Keratinocyte (primary cell): ENCODE results near the gene CLDN20. TPM values are rescaled to one million over a fixed set of nuclear protein-coding genes. Genes with fewer than 3 reads are reported as not detected.

Experiments
- DNase-seq: peaks from one replicate; pipeline ENCODE4 v3.0.0-alpha.2; 2011; ENCODE audit warnings: low read depth, missing footprints, low spot score
- FAIRE-seq: peaks from 2 replicates; lab custom pipeline; 2011; peaks lifted over from hg19 to GRCh38; lab: Jason Lieb, UNC
- H2AFZ ChIP-seq: 2 replicates; pipeline ENCODE4 v1.6.0; 2012; ENCODE audit warnings: low read length, control low read depth, inconsistent platforms; ENCODE audit not compliant: control insufficient read depth
- H3K27ac ChIP-seq: 2 replicates; pipeline ENCODE4 v1.5.1; 2011; ENCODE audit warnings: low read length; ENCODE audit not compliant: control insufficient read depth, insufficient read depth
- H3K27me3 ChIP-seq: 3 replicates; pipeline ENCODE4 v1.6.0; 2011; ENCODE audit warnings: low read length; ENCODE audit not compliant: control insufficient read depth, insufficient read depth; ENCODE audit errors: extremely low read depth
- H3K36me3 ChIP-seq, 2 experiments: 2 replicates in 1 of 2; 3 replicates in 1 of 2; pipeline ENCODE4 v1.5.1; 2011; ENCODE audit warnings: low read length in 2 of 2, mild to moderate bottlenecking in 1 of 2; ENCODE audit not compliant: control insufficient read depth in 2 of 2, insufficient read depth in 2 of 2; ENCODE audit errors: extremely low read depth in 1 of 2
- H3K4me1 ChIP-seq: 3 replicates; pipeline ENCODE4 v1.5.1; 2011; ENCODE audit warnings: low read length; ENCODE audit not compliant: control insufficient read depth, insufficient read depth; ENCODE audit errors: extremely low read depth
- H3K4me2 ChIP-seq: 3 replicates; pipeline ENCODE4 v1.6.0; 2011; ENCODE audit warnings: low read depth, low read length; ENCODE audit not compliant: control insufficient read depth, insufficient read depth; ENCODE audit errors: extremely low read depth
- H3K4me3 ChIP-seq, 3 experiments: fragments of 200-600 bp in 1 of 3; sonication (generic) in 1 of 3; 2 replicates in 2 of 3; 3 replicates in 1 of 3; pipeline ENCODE4 v1.5.1; 2011 to 2016; ENCODE audit warnings: low read length in 3 of 3, mild to moderate bottlenecking in 3 of 3, control low read depth in 2 of 3, inconsistent platforms in 1 of 3, low read depth in 1 of 3, mixed read lengths in 1 of 3, mixed run types in 1 of 3, moderate library complexity in 1 of 3; ENCODE audit not compliant: control insufficient read depth in 2 of 3, insufficient read depth in 2 of 3; ENCODE audit errors: extremely low read depth in 1 of 3
- H3K79me2 ChIP-seq: 2 replicates; pipeline ENCODE4 v1.6.0; 2012; ENCODE audit warnings: low read length; ENCODE audit not compliant: control insufficient read depth, insufficient read depth
- H3K9ac ChIP-seq: 3 replicates; pipeline ENCODE4 v1.6.0; 2011; ENCODE audit warnings: low read length; ENCODE audit not compliant: control insufficient read depth, insufficient read depth; ENCODE audit errors: extremely low read depth
- H3K9me1 ChIP-seq: 3 replicates; pipeline ENCODE4 v1.6.0; 2011; ENCODE audit warnings: low read length; ENCODE audit not compliant: control insufficient read depth, insufficient read depth; ENCODE audit errors: extremely low read depth
- H3K9me3 ChIP-seq: 2 replicates; pipeline ENCODE4 v1.5.1; 2012; ENCODE audit warnings: low read depth, low read length; ENCODE audit not compliant: control insufficient read depth
- H4K20me1 ChIP-seq: 3 replicates; pipeline ENCODE4 v1.6.0; 2011; ENCODE audit warnings: low read length; ENCODE audit not compliant: control insufficient read depth, insufficient read depth; ENCODE audit errors: extremely low read depth
- EZH2 ChIP-seq: IDR thresholded peaks from one replicate; pipeline ENCODE4 v1.6.1; 2012; ENCODE audit warnings: inconsistent platforms, mild to moderate bottlenecking, low read length, moderate library complexity
- dilution Hi-C: fragments of 300-500 bp; cut with MboI; formaldehyde crosslinking; loops from one replicate; pipeline ENCODE4 v1.7.0; 2020; ENCODE audit warnings: low sequenced_read_pairs; ENCODE audit not compliant: extremely low pct_ligation_motif_present
- polyA plus RNA-seq, 5 experiments: library from polyadenylated mRNA; depleted of rRNA in 3 of 5; stranded (reverse) in 3 of 5; stranded (forward) in 1 of 5; unstranded in 1 of 5; fragments of >200 nt; gene quantifications; 1 replicate in 1 of 5; 2 replicates in 3 of 5; 3 replicates in 1 of 5; pipeline versions ENCODE4 v1.2.1 to v1.2.3, GENCODE V29; 2011 to 2012; ENCODE audit warnings: missing spikeins in 2 of 5, low read depth in 1 of 5, low replicate concordance in 1 of 5
- TF ChIP-seq, protein P1 (sequence below), 3 experiments: IDR thresholded peaks in 1 of 3; conservative IDR thresholded peaks in 1 of 3; optimal IDR thresholded peaks in 1 of 3; 2 replicates in 2 of 3; 3 replicates in 1 of 3; pipeline versions ENCODE3 to v1.5.1; 2011; ENCODE audit warnings: low read length in 3 of 3, mild to moderate bottlenecking in 3 of 3, moderate library complexity in 2 of 3, control low read depth in 1 of 3, inconsistent platforms in 1 of 3; ENCODE audit not compliant: insufficient read depth in 2 of 3; ENCODE audit errors: extremely low read depth in 1 of 3

Gene CLDN20
- polyA plus RNA-seq, 1 donor (not counting 4 experiments of a cell fraction or from before 2014, with no cell fraction given): 0.09 TPM

DNA sequence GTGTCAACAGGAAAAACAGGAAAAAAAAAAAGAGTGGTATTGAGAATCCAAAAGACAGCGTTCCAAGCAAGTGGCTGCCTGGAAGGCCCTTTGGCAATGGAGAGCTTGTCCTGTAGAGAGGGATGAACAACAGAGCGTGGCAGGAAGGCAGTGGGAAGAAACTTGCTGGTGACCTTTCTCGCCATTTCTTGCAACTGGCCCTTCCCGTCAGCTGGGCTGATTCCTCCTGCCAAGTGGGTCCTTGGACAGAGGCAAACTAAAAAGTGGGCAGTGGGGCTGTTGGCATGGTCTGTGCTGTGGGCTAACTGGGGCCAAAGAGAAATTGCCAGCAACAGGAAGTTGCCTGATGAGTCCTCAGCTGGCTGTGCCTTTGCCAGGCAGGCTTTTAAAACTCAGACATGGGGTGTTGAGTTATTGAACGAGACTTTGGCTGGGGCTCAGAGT, 43.9 kb upstream of the CLDN20 start:
- H3K4me1 ChIP-seq: peaks cover 24% of the 10 kb centered on the region
- H3K4me2 ChIP-seq: no peak overlapping the region
- H2AFZ ChIP-seq: no peak overlapping the region
- no peak overlapping the region for H3K4me3 ChIP-seq
- FAIRE-seq (no peak), DNase-seq (no peak)
- H3K27me3 ChIP-seq: no peaks in the 10 kb centered on the region
- H4K20me1 ChIP-seq: no peaks in the 10 kb centered on the region
- no peaks in the 10 kb centered on the region for H3K36me3 ChIP-seq
- H3K9me1 ChIP-seq: no peaks in the 10 kb centered on the region
- no peaks in the 10 kb centered on the region for H3K79me2 ChIP-seq
- H3K9me3 ChIP-seq: no peaks in the 10 kb centered on the region
- no peak for TF ChIP-seq EZH2
- TF ChIP-seq, protein P1, sequence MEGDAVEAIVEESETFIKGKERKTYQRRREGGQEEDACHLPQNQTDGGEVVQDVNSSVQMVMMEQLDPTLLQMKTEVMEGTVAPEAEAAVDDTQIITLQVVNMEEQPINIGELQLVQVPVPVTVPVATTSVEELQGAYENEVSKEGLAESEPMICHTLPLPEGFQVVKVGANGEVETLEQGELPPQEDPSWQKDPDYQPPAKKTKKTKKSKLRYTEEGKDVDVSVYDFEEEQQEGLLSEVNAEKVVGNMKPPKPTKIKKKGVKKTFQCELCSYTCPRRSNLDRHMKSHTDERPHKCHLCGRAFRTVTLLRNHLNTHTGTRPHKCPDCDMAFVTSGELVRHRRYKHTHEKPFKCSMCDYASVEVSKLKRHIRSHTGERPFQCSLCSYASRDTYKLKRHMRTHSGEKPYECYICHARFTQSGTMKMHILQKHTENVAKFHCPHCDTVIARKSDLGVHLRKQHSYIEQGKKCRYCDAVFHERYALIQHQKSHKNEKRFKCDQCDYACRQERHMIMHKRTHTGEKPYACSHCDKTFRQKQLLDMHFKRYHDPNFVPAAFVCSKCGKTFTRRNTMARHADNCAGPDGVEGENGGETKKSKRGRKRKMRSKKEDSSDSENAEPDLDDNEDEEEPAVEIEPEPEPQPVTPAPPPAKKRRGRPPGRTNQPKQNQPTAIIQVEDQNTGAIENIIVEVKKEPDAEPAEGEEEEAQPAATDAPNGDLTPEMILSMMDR (optimal IDR thresholded peaks at IDR 0.05 in 1 of 3, IDR thresholded peaks at IDR 0.05 in 1 of 3, conservative IDR thresholded peaks at IDR 0.05 in 1 of 3; ENCODE audit: extremely low read depth in 1 of 3, insufficient read depth in 2 of 3, low read length in 3 of 3): no peak
- dilution Hi-C loops: no loop called here
- H3K9ac ChIP-seq: no peak overlapping the region
- no peak overlapping the region for H3K27ac ChIP-seq

DNA sequence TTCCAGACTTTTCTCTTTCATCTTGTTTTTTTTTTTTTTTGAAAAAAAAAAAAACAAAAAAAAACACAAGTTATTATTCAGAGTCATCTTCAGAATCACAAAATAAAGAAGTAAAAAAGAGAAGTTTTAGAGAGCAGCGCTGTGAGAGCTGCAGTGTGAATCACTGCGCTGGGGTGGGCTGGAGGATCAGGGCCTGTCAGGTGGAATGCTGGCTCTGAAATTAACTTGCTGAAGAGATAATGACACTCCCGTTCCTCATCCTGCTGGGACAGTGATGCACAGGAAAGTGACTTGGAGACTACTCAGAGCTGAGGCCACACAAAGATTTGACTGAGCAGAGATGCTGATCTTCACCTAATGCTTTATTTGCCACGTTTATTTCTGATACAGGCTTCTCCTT, 42.7 kb upstream of the CLDN20 start:
- no peak for DNase-seq
- Histone ChIP-seq H3K27ac (no peak overlapping the region), H2AFZ (no peak overlapping the region), H3K36me3 (no peaks in the 10 kb centered on the region), H3K9me1 (no peaks in the 10 kb centered on the region), H3K27me3 (no peaks in the 10 kb centered on the region), H4K20me1 (no peaks in the 10 kb centered on the region), H3K79me2 (no peaks in the 10 kb centered on the region), H3K4me1 (peaks cover 28% of the 10 kb centered on the region), H3K9me3 (no peaks in the 10 kb centered on the region), H3K9ac (no peak overlapping the region), H3K4me3 (no peak overlapping the region), H3K4me2 (no peak overlapping the region)
- dilution Hi-C loops: no loop called here
- no peak for FAIRE-seq
- TF ChIP-seq, protein P1 (optimal IDR thresholded peaks at IDR 0.05 in 1 of 3, IDR thresholded peaks at IDR 0.05 in 1 of 3, conservative IDR thresholded peaks at IDR 0.05 in 1 of 3; ENCODE audit: extremely low read depth in 1 of 3, insufficient read depth in 2 of 3, low read length in 3 of 3): no peak
- no peak for TF ChIP-seq EZH2
